Measurements from ENCODE around the gene NKAPL. TPM values are rescaled to one million over a fixed set of nuclear protein-coding genes. Genes with fewer than 3 reads are reported as not detected.

NKAPL gene
- total and polyA plus RNA-seq, 10 donors = 0.64 to 3.1 (median 1.4) TPM

- Histone ChIP-seq H3K36me3 (peaks cover 0 to 44% (median 16%) of the 10 kb centered on the region in 6 donors), H3K9me3 (peaks cover 0 to 6% (median 0%) of the 10 kb centered on the region in 8 donors), H3K4me1 (peaks cover 0 to 25% (median 17%) of the 10 kb centered on the region in 6 donors), H3K4me3 (no peak overlapping the region), H3K27ac (no peak overlapping the region), H3K27me3 (replicated peaks in 1 of 7) (peaks cover 0 to 19% (median 0%) of the 10 kb centered on the region in 7 donors)
- WGBS, 5 donors = 87 to 100% (median 95%) methylated on average over 2 of the region's 2 CpGs
- DNase-seq = no peak
- no peak for TF ChIP-seq POLR2A (IDR thresholded peaks at IDR 0.05)
- TF ChIP-seq CTCF (IDR thresholded peaks at IDR 0.05 in 8 of 11, conservative IDR thresholded peaks at IDR 0.05 in 3 of 11) = no peak
- TF ChIP-seq POLR2AphosphoS5 (IDR thresholded peaks at IDR 0.05) = no peak
- intact Hi-C loops (cut with DNase I; ENCODE audit: low total_unique reads) = no loop called here
These were observed 23.8 kb downstream of the NKAPL start for GRCh38 chr6:28282926-28283325.

- no peaks in the 10 kb centered on the region for H3K4me1 ChIP-seq
- H3K27me3 ChIP-seq (replicated peaks in 1 of 7) = no peaks in the 10 kb centered on the region
- peaks cover 0 to 33% (median 11%) of the 10 kb centered on the region in 6 donors for H3K36me3 ChIP-seq
- TF ChIP-seq CTCF (IDR thresholded peaks at IDR 0.05 in 8 of 11, conservative IDR thresholded peaks at IDR 0.05 in 3 of 11) (no peak), POLR2A (IDR thresholded peaks at IDR 0.05) (no peak), POLR2AphosphoS5 (IDR thresholded peaks at IDR 0.05) (no peak)
- no peaks in the 10 kb centered on the region for H3K9me3 ChIP-seq
- no peak for DNase-seq
- intact Hi-C loops (cut with DNase I; ENCODE audit: low total_unique reads) = no loop called here
- H3K4me3 ChIP-seq = no peak overlapping the region
- H3K27ac ChIP-seq = no peak overlapping the region
These were observed 32.5 kb downstream of the NKAPL start for GRCh38 chr6:28291573-28291972.

DNA sequence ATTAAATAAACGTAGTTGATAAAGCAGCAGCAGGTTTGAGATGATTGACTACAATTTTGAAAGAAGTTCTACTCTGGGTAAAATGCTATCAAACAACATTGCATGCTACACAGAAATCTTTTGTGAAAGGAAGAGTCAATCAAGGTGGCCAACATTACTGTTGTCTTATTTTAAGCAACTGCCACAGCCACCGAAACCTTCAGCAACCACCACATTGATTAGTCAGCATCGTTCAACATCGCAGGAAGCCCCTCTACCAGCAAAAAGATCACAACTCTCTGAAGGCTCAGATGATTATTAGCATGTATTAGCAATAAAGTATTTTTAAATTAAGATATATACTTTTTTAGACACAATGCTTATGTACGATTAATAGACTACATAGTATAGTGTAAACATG lies 36.2 kb downstream of the NKAPL start:
- WGBS, 5 donors = 89 to 96% (median 94%) methylated on average over 5 of the region's 5 CpGs
- H3K4me1 ChIP-seq = no peaks in the 10 kb centered on the region
- H3K36me3 ChIP-seq = peaks cover 0 to 19% (median 0%) of the 10 kb centered on the region in 6 donors
- DNase-seq = no peak
- H3K9me3 ChIP-seq = no peaks in the 10 kb centered on the region
- intact Hi-C loops (cut with DNase I; ENCODE audit: low total_unique reads) = no loop called here
- H3K27me3 ChIP-seq (replicated peaks in 1 of 7) = no peaks in the 10 kb centered on the region
- H3K27ac ChIP-seq = no peak overlapping the region
- no peak for TF ChIP-seq CTCF (IDR thresholded peaks at IDR 0.05 in 8 of 11, conservative IDR thresholded peaks at IDR 0.05 in 3 of 11)
- no peak for TF ChIP-seq POLR2A (IDR thresholded peaks at IDR 0.05)
- TF ChIP-seq POLR2AphosphoS5 (IDR thresholded peaks at IDR 0.05) = no peak
- no peak overlapping the region for H3K4me3 ChIP-seq

DNA sequence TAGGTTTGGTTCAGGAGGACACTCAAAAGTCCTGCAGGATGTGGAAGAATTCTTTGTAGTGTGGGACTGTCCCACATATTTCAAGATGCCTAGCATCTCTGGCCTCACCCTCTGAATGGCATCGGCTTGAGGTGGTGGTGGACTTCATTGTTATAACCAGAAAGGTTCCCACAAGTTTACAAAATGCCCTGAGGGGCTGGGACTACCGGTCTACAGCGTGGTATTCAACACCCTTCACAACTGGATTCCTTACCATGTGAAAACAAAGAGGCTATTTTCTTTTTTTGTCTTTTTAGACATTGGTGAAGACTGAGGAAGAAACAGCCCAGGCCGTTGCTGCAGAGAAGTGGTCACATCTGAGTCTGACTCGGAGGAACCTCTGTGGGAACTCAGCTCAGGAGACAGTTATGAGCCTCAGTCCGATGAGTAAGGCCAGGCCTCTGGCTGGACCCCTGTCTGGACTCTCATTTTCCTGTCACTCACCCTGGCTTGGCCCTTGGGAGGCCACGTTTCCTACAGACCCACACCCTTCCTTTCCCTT lies 37.5 kb downstream of the NKAPL start:
- intact Hi-C loops (cut with DNase I; ENCODE audit: low total_unique reads) = no loop called here

More for the DNA sequence above, 37.5 kb downstream of the NKAPL start:
- Histone ChIP-seq H3K36me3 (peaks cover 0 to 32% (median 3%) of the 10 kb centered on the region in 6 donors), H3K27me3 (replicated peaks in 1 of 7) (no peaks in the 10 kb centered on the region), H3K9me3 (no peaks in the 10 kb centered on the region), H3K4me1 (no peaks in the 10 kb centered on the region), H3K4me3 (no peak overlapping the region), H3K27ac (no peak overlapping the region)
- DNase-seq = no peak
- 84 to 93% (median 89%) methylated on average over 7 of the region's 7 CpGs for WGBS, 5 donors
- no peak for TF ChIP-seq CTCF (IDR thresholded peaks at IDR 0.05 in 8 of 11, conservative IDR thresholded peaks at IDR 0.05 in 3 of 11)
- TF ChIP-seq POLR2AphosphoS5 (IDR thresholded peaks at IDR 0.05) = no peak
- no peak for TF ChIP-seq POLR2A (IDR thresholded peaks at IDR 0.05)

All from spleen (tissue), 11 donors.